Type B pancreatic cell (in vitro differentiated cells): ENCODE results near the gene ZBTB40. TPM values are rescaled to one million over a fixed set of nuclear protein-coding genes. Genes with fewer than 3 reads are reported as not detected.
A peak's percentile ranks its signal among the peaks of the same experiment; 100 is the strongest.

Experiments
- DNase-seq: peaks from one replicate; pipeline ENCODE4 v3.0.0; 2021; ENCODE audit warnings: mixed read lengths; ENCODE audit not compliant: unreplicated experiment; ENCODE audit errors: extremely low spot score
- H3K27ac Mint-ChIP-seq: 2 replicates; pipeline ENCODE4 v1.8.0; 2021; ENCODE audit warnings: mild to moderate bottlenecking, mixed read lengths
- H3K27me3 Mint-ChIP-seq: 2 replicates; pipeline ENCODE4 v1.8.0; 2021; ENCODE audit warnings: mixed read lengths
- H3K36me3 Mint-ChIP-seq: 2 replicates; pipeline ENCODE4 v1.8.0; 2021; ENCODE audit warnings: mixed read lengths
- H3K4me1 Mint-ChIP-seq: one replicate; pipeline ENCODE4 v1.8.0; 2021; ENCODE audit warnings: mixed read lengths; ENCODE audit not compliant: unreplicated experiment
- H3K4me3 Mint-ChIP-seq: 2 replicates; pipeline ENCODE4 v1.8.0; 2021; ENCODE audit warnings: mild to moderate bottlenecking, mixed read lengths
- H3K9me3 Mint-ChIP-seq: 2 replicates; pipeline ENCODE4 v1.8.0; 2021; ENCODE audit warnings: mixed read lengths
- CTCF ChIP-seq: fragments of 200-600 bp; sonication (generic); conservative IDR thresholded peaks from 2 replicates; pipeline ENCODE4 v1.5.0; 2021; ENCODE audit warnings: antibody characterized with exemption, mild to moderate bottlenecking
- total RNA-seq: library from RNA; stranded (reverse); gene quantifications from 2 replicates; pipeline ENCODE4 v1.2.1, GENCODE V29; 2021; ENCODE audit warnings: low replicate concordance

ZBTB40 gene
- total RNA-seq, 1 donor from 2014 or later = 26.9 TPM

- Mint-ChIP-seq H3K4me3 (peak overlapping the region; percentile 83), H3K27ac (peak overlapping the region; percentile 72), H3K4me1 (peaks cover 40% of the 10 kb centered on the region), H3K27me3 (no peaks in the 10 kb centered on the region), H3K9me3 (no peaks in the 10 kb centered on the region), H3K36me3 (no peaks in the 10 kb centered on the region)
- no peak for DNase-seq
- no peak for TF ChIP-seq CTCF
Observed at GRCh38 chr1:22450351-22451021, 1.2 kb upstream of the ZBTB40 start.

- Mint-ChIP-seq H3K4me1 (peaks cover 48% of the 10 kb centered on the region), H3K9me3 (no peaks in the 10 kb centered on the region), H3K4me3 (peak overlapping the region; percentile 93), H3K27ac (peak overlapping the region; percentile 94), H3K27me3 (no peaks in the 10 kb centered on the region), H3K36me3 (no peaks in the 10 kb centered on the region)
- TF ChIP-seq CTCF = no peak
- no peak for DNase-seq
Observed at GRCh38 chr1:22452481-22452957, 868 bp downstream of the ZBTB40 start.

GRCh38 chr1:22453181-22453580 lies 1.5 kb downstream of the ZBTB40 start:
- no peak for TF ChIP-seq CTCF
- DNase-seq = no peak
- Mint-ChIP-seq H3K27me3 (no peaks in the 10 kb centered on the region), H3K9me3 (no peaks in the 10 kb centered on the region), H3K4me3 (peak overlapping the region; percentile 93), H3K27ac (peak overlapping the region; percentile 94), H3K36me3 (no peaks in the 10 kb centered on the region), H3K4me1 (peaks cover 41% of the 10 kb centered on the region)

GRCh38 chr1:22454476-22455056 lies 2.9 kb downstream of the ZBTB40 start:
- H3K27ac Mint-ChIP-seq = peak overlapping the region; percentile 92
- peak overlapping the region; percentile 77 for H3K4me3 Mint-ChIP-seq
- H3K9me3 Mint-ChIP-seq = no peaks in the 10 kb centered on the region
- H3K4me1 Mint-ChIP-seq = peaks cover 40% of the 10 kb centered on the region
- H3K36me3 Mint-ChIP-seq = no peaks in the 10 kb centered on the region
- DNase-seq = no peak
- H3K27me3 Mint-ChIP-seq = no peaks in the 10 kb centered on the region
- TF ChIP-seq CTCF = no peak

GRCh38 chr1:22457345-22457744 lies 5.7 kb downstream of the ZBTB40 start:
- Mint-ChIP-seq H3K4me1 (peaks cover 39% of the 10 kb centered on the region), H3K36me3 (peaks cover 3% of the 10 kb centered on the region), H3K27ac (no peak overlapping the region), H3K9me3 (no peaks in the 10 kb centered on the region), H3K27me3 (no peaks in the 10 kb centered on the region), H3K4me3 (no peak overlapping the region)
- no peak for TF ChIP-seq CTCF
- DNase-seq = no peak
